IMR-90 (cell line): Measurements from ENCODE around the gene METAP2. TPM values are rescaled to one million over a fixed set of nuclear protein-coding genes. Genes with fewer than 3 reads are reported as not detected.

Source experiments
- ATAC-seq: fragments of 200-7000 bp; cut with Tn5 transposase; 2 replicates; pipeline ENCODE4 v1.9.1; 2020; ENCODE audit warnings: low read depth, mild to moderate bottlenecking, moderate library complexity
- BruUV-seq: library from RNA; stranded (reverse); fragments of 400-500 nt; replicated peaks from 2 replicates; lab custom pipeline; 2021; lab: Mats Ljungman, UMichigan
- CTCF ChIA-PET: fragments of 300-600 bp; formaldehyde crosslinking; extraction: SDS; loops from one replicate; lab custom pipeline; 2021; ENCODE audit warnings: antibody characterized with exemption; lab: Yijun Ruan, JAX
- POLR2A ChIA-PET: fragments of 300-600 bp; sonication (Branson Sonifier 250); formaldehyde crosslinking; loops from one replicate; lab custom pipeline; 2022; ENCODE audit warnings: antibody characterized with exemption; ENCODE audit not compliant: unreplicated experiment; lab: Charles Lee
- DNase-seq: peaks from one replicate; pipeline ENCODE4 v3.0.0; 2013
- H2AFZ ChIP-seq: replicated peaks from 2 replicates; pipeline ENCODE3; 2013; ENCODE audit warnings: low read length, mild to moderate bottlenecking; ENCODE audit not compliant: poor library complexity
- H2AK5ac ChIP-seq: 2 replicates; pipeline ENCODE4 v1.6.1; 2013; ENCODE audit warnings: low read depth, low read length, inconsistent platforms
- H2AK9ac ChIP-seq: replicated peaks from 2 replicates; pipeline ENCODE3; 2013; ENCODE audit warnings: mild to moderate bottlenecking, low read depth, low read length, moderate library complexity; ENCODE audit not compliant: poor library complexity
- H2BK120ac ChIP-seq: 2 replicates; pipeline ENCODE4 v1.6.1; 2013; ENCODE audit warnings: low read depth, low read length, inconsistent platforms
- H2BK15ac ChIP-seq: 3 replicates; pipeline ENCODE4 v1.6.1; 2013; ENCODE audit warnings: low read depth, low read length, inconsistent platforms
- H2BK20ac ChIP-seq: 2 replicates; pipeline ENCODE4 v1.6.1; 2013; ENCODE audit warnings: low read depth, mild to moderate bottlenecking, inconsistent platforms, low read length, moderate library complexity
- H2BK5ac ChIP-seq: 2 replicates; pipeline ENCODE4 v1.6.1; 2013; ENCODE audit warnings: mild to moderate bottlenecking, low read depth, low read length, inconsistent platforms; ENCODE audit not compliant: poor library complexity, severe bottlenecking
- H3K14ac ChIP-seq: replicated peaks from 2 replicates; pipeline ENCODE4 v1.6.1; 2013; ENCODE audit warnings: low read depth, low read length, inconsistent platforms
- H3K18ac ChIP-seq: 2 replicates; pipeline ENCODE4 v1.6.1; 2013; ENCODE audit warnings: low read depth, low read length, control low read depth
- H3K23ac ChIP-seq: 2 replicates; pipeline ENCODE4 v1.6.1; 2013; ENCODE audit warnings: low read depth, low read length, inconsistent platforms
- H3K27ac ChIP-seq: 2 replicates; pipeline ENCODE4 v1.5.1; 2013; ENCODE audit warnings: mild to moderate bottlenecking, control low read depth, low read length; ENCODE audit not compliant: insufficient read depth
- H3K27me3 ChIP-seq: 2 replicates; pipeline ENCODE4 v1.6.1; 2013; ENCODE audit warnings: low read length; ENCODE audit not compliant: control insufficient read depth, insufficient read depth
- H3K36me3 ChIP-seq: 2 replicates; pipeline ENCODE4 v1.6.1; 2013; ENCODE audit warnings: low read length, mixed read lengths; ENCODE audit not compliant: control insufficient read depth, insufficient read depth
- H3K4ac ChIP-seq: 2 replicates; pipeline ENCODE4 v1.6.1; 2013; ENCODE audit warnings: low read depth, low read length, inconsistent platforms
- H3K4me1 ChIP-seq: 2 replicates; pipeline ENCODE4 v1.6.1; 2013; ENCODE audit warnings: low read length, mixed read lengths; ENCODE audit not compliant: control insufficient read depth, insufficient read depth
- H3K4me2 ChIP-seq: 2 replicates; pipeline ENCODE4 v1.6.1; 2013; ENCODE audit warnings: low read depth, mild to moderate bottlenecking, control low read depth, low read length, moderate library complexity
- H3K4me3 ChIP-seq: 2 replicates; pipeline ENCODE4 v1.5.1; 2013; ENCODE audit warnings: low read depth, mild to moderate bottlenecking, control low read depth, low read length, moderate library complexity; ENCODE audit not compliant: insufficient read depth
- H3K56ac ChIP-seq: 2 replicates; pipeline ENCODE4 v1.6.1; 2013; ENCODE audit warnings: low read length, inconsistent platforms; ENCODE audit not compliant: insufficient read depth; ENCODE audit errors: extremely low read depth
- H3K79me1 ChIP-seq, 2 experiments: 2 replicates each; pipeline ENCODE4 v1.6.1; 2013; ENCODE audit warnings: low read length in 2 of 2, inconsistent platforms in 1 of 2, low read depth in 1 of 2
- H3K9ac ChIP-seq: 2 replicates; pipeline ENCODE4 v1.6.1; 2013; ENCODE audit warnings: low read depth, low read length, control low read depth
- H3K9me1 ChIP-seq: 2 replicates; pipeline ENCODE4 v1.6.1; 2013; ENCODE audit warnings: low read length, inconsistent platforms; ENCODE audit not compliant: insufficient read depth
- H3K9me3 ChIP-seq: 2 replicates; pipeline ENCODE4 v1.6.1; 2013; ENCODE audit warnings: low read length; ENCODE audit not compliant: control insufficient read depth, insufficient read depth
- H4K20me1 ChIP-seq: 2 replicates; pipeline ENCODE4 v1.6.1; 2013; ENCODE audit warnings: low read length, inconsistent platforms; ENCODE audit not compliant: insufficient read depth
- H4K5ac ChIP-seq: 2 replicates; pipeline ENCODE4 v1.6.1; 2013; ENCODE audit warnings: mild to moderate bottlenecking, low read depth, low read length, control low read depth
- H4K8ac ChIP-seq, 2 experiments: 2 replicates each; pipeline ENCODE4 v1.6.1; 2013; ENCODE audit warnings: low read depth in 2 of 2, low read length in 2 of 2, control low read depth in 1 of 2, inconsistent platforms in 1 of 2
- H4K91ac ChIP-seq: 2 replicates; pipeline ENCODE4 v1.6.1; 2013; ENCODE audit warnings: low read depth, low read length, inconsistent platforms; ENCODE audit not compliant: insufficient read depth
- BHLHE40 ChIP-seq: fragments of 150-350 bp; IDR thresholded peaks from 2 replicates; pipeline ENCODE4 v1.6.1; 2016; ENCODE audit warnings: mild to moderate bottlenecking, low read depth, low read length
- CEBPB ChIP-seq: IDR thresholded peaks from 2 replicates; pipeline ENCODE4 v1.6.1; 2012; ENCODE audit warnings: low read depth, low read length, improper control_type of control experiment
- CTCF ChIP-seq: conservative IDR thresholded peaks from 2 replicates; pipeline ENCODE4 v1.5.1; 2012; ENCODE audit warnings: mild to moderate bottlenecking, low read depth, low read length, improper control_type of control experiment
- ELK1 ChIP-seq: fragments of 150-350 bp; IDR thresholded peaks from 2 replicates; pipeline ENCODE4 v1.6.1; 2016; ENCODE audit warnings: low read depth, mild to moderate bottlenecking, low read length, moderate library complexity, borderline replicate concordance
- FOS ChIP-seq: fragments of 150-350 bp; IDR thresholded peaks from 2 replicates; pipeline ENCODE4 v1.6.1; 2016; ENCODE audit warnings: low read depth, low read length
- MAFK ChIP-seq: IDR thresholded peaks from 2 replicates; pipeline ENCODE4 v1.6.1; 2012; ENCODE audit warnings: low read depth, low read length, improper control_type of control experiment
- MAZ ChIP-seq: IDR thresholded peaks from 2 replicates; pipeline ENCODE4 v1.6.1; 2012; ENCODE audit warnings: low read depth, mild to moderate bottlenecking, low read length, improper control_type of control experiment, moderate library complexity, borderline replicate concordance
- MXI1 ChIP-seq: IDR thresholded peaks from 2 replicates; pipeline ENCODE4 v1.6.1; 2012; ENCODE audit warnings: low read depth, mild to moderate bottlenecking, low read length, moderate library complexity, borderline replicate concordance
- NFE2L2 ChIP-seq: fragments of 150-350 bp; IDR thresholded peaks from 2 replicates; pipeline ENCODE4 v1.6.1; 2016; ENCODE audit warnings: low read depth, mild to moderate bottlenecking, low read length
- POLR2A ChIP-seq: IDR thresholded peaks from 2 replicates; pipeline ENCODE4 v1.6.1; 2012; ENCODE audit warnings: mild to moderate bottlenecking, low read depth, low read length
- RCOR1 ChIP-seq: IDR thresholded peaks from 2 replicates; pipeline ENCODE4 v1.6.1; 2012; ENCODE audit warnings: mild to moderate bottlenecking, low read length, improper control_type of control experiment; ENCODE audit not compliant: insufficient replicate concordance
- RFX5 ChIP-seq: IDR thresholded peaks from 2 replicates; pipeline ENCODE4 v1.8.0; 2012; ENCODE audit warnings: low read depth, mild to moderate bottlenecking, low read length, moderate library complexity
- SMC3 ChIP-seq: fragments of 150-350 bp; IDR thresholded peaks from 2 replicates; pipeline ENCODE4 v1.6.1; 2016; ENCODE audit warnings: low read depth, mild to moderate bottlenecking, antibody characterized with exemption, low read length, moderate library complexity
- WGBS, 2 experiments: methylation state at CpG; one replicate each; pipeline versions ENCODE4 v1.1.5 to v1.1.7; 2013; ENCODE audit warnings: missing lambda C conversion rate in 2 of 2; ENCODE audit not compliant: insufficient read length in 1 of 2; ENCODE audit errors: extremely low coverage in 2 of 2; 5-methylcytosine and 5-hydroxymethylcytosine counted together
- dilution Hi-C: fragments of 300-500 bp; cut with HindIII; formaldehyde crosslinking; loops from one replicate; pipeline ENCODE4 v1.14.3; 2018; ENCODE audit warnings: low sequenced_read_pairs; ENCODE audit not compliant: unreplicated experiment
- in situ Hi-C: fragments of 300-500 bp; cut with MboI; formaldehyde crosslinking; loops from 3 replicates; pipeline ENCODE4 v1.14.3; 2019; ENCODE audit warnings: low sequenced_read_pairs, inconsistent platforms, mixed read lengths
- intact Hi-C: fragments of 100-400 bp; cut with micrococcal nuclease; formaldehyde crosslinking; loops from 2 replicates; pipeline ENCODE4 v1.10.0; 2022
- polyA plus RNA-seq, 3 experiments: library from polyadenylated mRNA; depleted of rRNA; stranded (reverse); fragments of >200 nt; gene quantifications; 2 replicates each; pipeline ENCODE4 v1.2.3, GENCODE V29; 2012; ENCODE audit warnings: low replicate concordance in 1 of 3
- total RNA-seq: library from RNA; depleted of rRNA; stranded (reverse); fragments of >200 nt; gene quantifications from 2 replicates; pipeline ENCODE4 v1.2.3, GENCODE V29; 2012

Gene METAP2
- total and polyA plus RNA-seq, 2 of the 4 experiments (the other 2 are of a cell fraction), result 62.5 to 72.9 TPM

GRCh38 chr12:95551913-95552516 lies 78.1 kb downstream of the METAP2 start:
- Histone ChIP-seq H3K27me3 (no peaks in the 10 kb centered on the region), H3K4me2 (no peak overlapping the region), H3K4me1 (0 out of 2 replicates have a peak, but pooled peaks cover 3% of the 10 kb centered on the region), H3K14ac (no peak overlapping the region), H3K4ac (no peak overlapping the region), H2AK5ac (no peak overlapping the region), H3K9me3 (peaks cover 7% of the 10 kb centered on the region), H4K5ac (no peak overlapping the region), H4K91ac (no peak overlapping the region), H3K23ac (no peak overlapping the region), H2AFZ (no peak overlapping the region), H3K36me3 (no peaks in the 10 kb centered on the region), H3K4me3 (no peak overlapping the region), H3K9me1 (no peaks in the 10 kb centered on the region), H4K20me1 (no peaks in the 10 kb centered on the region), H3K79me1 (peaks cover 0 to 11% of the 10 kb centered on the region in 2 experiments; a peak in 2 of 4 replicates), H3K18ac (no peak overlapping the region), H2BK120ac (no peak overlapping the region), H2BK20ac (no peak overlapping the region), H2BK15ac (no peak overlapping the region), H3K27ac (no peak overlapping the region), H3K9ac (no peak overlapping the region), H2AK9ac (no peak overlapping the region), H2BK5ac (no peak overlapping the region), H3K56ac (no peak overlapping the region), H4K8ac (no peak overlapping the region)
- no peak for ATAC-seq
- POLR2A ChIA-PET, result no interaction called here
- CTCF ChIA-PET, result no interaction called here
- in situ Hi-C loops (no loop called here), dilution Hi-C loops (no loop called here), intact Hi-C loops (no loop called here)
- BruUV-seq, result no TSS peak
- no peak for DNase-seq
- 100% methylated on average over 1 of the region's 7 CpGs; no CpG with 5 or more reads in 1 of the 2 experiments for WGBS, 2 experiments
- no peak for TF ChIP-seq MAZ
- TF ChIP-seq CEBPB, result no peak
- no peak for TF ChIP-seq NFE2L2
- TF ChIP-seq FOS, result no peak
- TF ChIP-seq BHLHE40, result no peak
- no peak for TF ChIP-seq CTCF
- no peak for TF ChIP-seq MAFK
- TF ChIP-seq POLR2A, result no peak
- TF ChIP-seq RFX5, result no peak
- TF ChIP-seq RCOR1, result no peak
- TF ChIP-seq MXI1, result no peak
- TF ChIP-seq SMC3, result no peak
- TF ChIP-seq ELK1, result no peak
